Kidney (tissue), 14 donors: ENCODE results near the gene CLCN2. TPM values are rescaled to one million over a fixed set of nuclear protein-coding genes. Genes with fewer than 3 reads are reported as not detected.

Experiments
- DNase-seq, 5 donors: peaks; one replicate each; pipeline ENCODE4 v3.0.0-alpha.2; 2013 to 2020
- FAIRE-seq: peaks from 2 replicates; lab custom pipeline; 2012; peaks lifted over from hg19 to GRCh38; lab: Jason Lieb, UNC
- H3K27ac ChIP-seq, 2 donors: one replicate each; pipeline ENCODE4 v1.7.0; 2013; ENCODE audit warnings: low read depth in 2 of 2, low read length in 2 of 2, inconsistent platforms in 1 of 2
- H3K27me3 ChIP-seq: one replicate; pipeline ENCODE4 v1.7.1; 2013; ENCODE audit warnings: low read length, inconsistent platforms; ENCODE audit not compliant: control insufficient read depth, insufficient read depth
- H3K36me3 ChIP-seq, 3 donors: one replicate each; pipeline versions ENCODE4 v1.7.0 to v1.7.1; 2013; ENCODE audit warnings: low read length in 3 of 3, control low read depth in 1 of 3, inconsistent platforms in 1 of 3; ENCODE audit not compliant: insufficient read depth in 3 of 3, control insufficient read depth in 2 of 3
- H3K4me1 ChIP-seq, 3 donors: one replicate each; pipeline versions ENCODE4 v1.7.0 to v1.7.1; 2013; ENCODE audit warnings: low read length in 3 of 3, inconsistent platforms in 1 of 3, low read depth in 1 of 3; ENCODE audit not compliant: control insufficient read depth in 2 of 3, insufficient read depth in 2 of 3
- H3K4me3 ChIP-seq, 3 donors: one replicate each; pipeline versions ENCODE4 v1.7.0 to v1.8.1; 2013; ENCODE audit warnings: low read length in 3 of 3, control low read depth in 1 of 3, inconsistent platforms in 1 of 3
- H3K9ac ChIP-seq, 3 donors: one replicate each; pipeline versions ENCODE4 v1.7.0 to v1.7.1; 2013; ENCODE audit warnings: low read length in 3 of 3, control low read depth in 1 of 3, inconsistent platforms in 1 of 3
- H3K9me3 ChIP-seq, 3 donors: one replicate each; pipeline versions ENCODE4 v1.7.0 to v1.7.1; 2013; ENCODE audit warnings: low read length in 3 of 3, control low read depth in 1 of 3, inconsistent platforms in 1 of 3; ENCODE audit not compliant: control insufficient read depth in 2 of 3, insufficient read depth in 1 of 3
- CTCF ChIP-seq: IDR thresholded peaks from 3 replicates; pipeline ENCODE4 v1.5.1; 2012; ENCODE audit warnings: mild to moderate bottlenecking, moderate library complexity, borderline replicate concordance; ENCODE audit not compliant: insufficient read depth; ENCODE audit errors: extremely low read depth
- intact Hi-C: fragments of 100-400 bp; cut with DNase I; formaldehyde crosslinking; loops from one replicate; pipeline ENCODE4 v1.11.1; 2022
- polyA plus RNA-seq: library from polyadenylated mRNA; stranded (reverse); fragments of 350-450 nt; fragmentation: Illumina TruSeq; extraction: RNeasy Lipid Tissue Mini Kit (QIAGEN cat#74804); gene quantifications from one replicate; pipeline ENCODE4 v1.2.3, GENCODE V29; 2014; ENCODE audit warnings: low read depth, low replicate concordance; ENCODE audit not compliant: insufficient read depth
- total RNA-seq: library from RNA; stranded (reverse); fragmentation: NEBNext Ultra II Directional; extraction: Animal tissue kit (Norgen Biotek cat#: 25700); gene quantifications from one replicate; pipeline ENCODE4 v1.2.1, GENCODE V29; 2021
- donor health status: control.
- donor health status: control.
- donor health status: control.
- donor health status: control.
- donor health status: control.
- donor health status: DM: yes; HTN: yes; CAD: no.
- donor health status: Normal renal cell carcinoma (clear cell type).

CLCN2 gene
- total and polyA plus RNA-seq, 2 donors from 2014 or later = 6.4 to 10.4 TPM

GRCh38 chr3:184377882-184378445 lies 16.6 kb upstream of the CLCN2 start, which contains the start of gene THPO:
THPO (minus strand) TSS chr3:184378207; CDS start chr3:184376259, 1,948 bp downstream.
- DNase-seq = peak in 4 of 5 donors; percentile 31 to 92 (median 58)
- peak within 1 kb of the TSS in 2 of 3 donors; percentile 25 to 48 for H3K4me3 ChIP-seq
- peaks cover 2 to 24% (median 4%) of the 10 kb centered on the region in 3 donors for H3K4me1 ChIP-seq
- H3K27me3 ChIP-seq = peaks cover 4% of the 10 kb centered on the region
- H3K9ac ChIP-seq = peak within 1 kb of the TSS in 1 of 3 donors; percentile 51
- TF ChIP-seq CTCF = no peak
- H3K36me3 ChIP-seq = no peaks in the 10 kb centered on the region
- no peaks in the 10 kb centered on the region for H3K9me3 ChIP-seq
- FAIRE-seq = no peak
- intact Hi-C loops = loop anchor here (10.0 kb wide), 1 partner anchor 167 kb away; no protein-coding TSS in a partner anchor
- H3K27ac ChIP-seq = peak within 1 kb of the TSS; percentile 65 to 86

GRCh38 chr3:184377374-184377773 lies 16.0 kb upstream of the CLCN2 start:
- no peak for DNase-seq
- peak overlapping the region in 2 of 3 donors; percentile 9 to 48 for H3K4me3 ChIP-seq
- H3K9ac ChIP-seq = no peak overlapping the region
- no peaks in the 10 kb centered on the region for H3K36me3 ChIP-seq
- H3K4me1 ChIP-seq = peaks cover 2 to 24% (median 4%) of the 10 kb centered on the region in 3 donors
- peak overlapping the region in 1 of 2 donors; percentile 75 for H3K27ac ChIP-seq
- no peaks in the 10 kb centered on the region for H3K9me3 ChIP-seq
- peaks cover 4% of the 10 kb centered on the region for H3K27me3 ChIP-seq
- intact Hi-C loops = loop anchor here (10.0 kb wide), 1 partner anchor 167 kb away; no protein-coding TSS in a partner anchor
- no peak for FAIRE-seq
- TF ChIP-seq CTCF = no peak

- H3K36me3 ChIP-seq = no peaks in the 10 kb centered on the region
- intact Hi-C loops = loop anchor here (10.0 kb wide), 1 partner anchor 169 kb away; no protein-coding TSS in a partner anchor
- H3K27me3 ChIP-seq = peaks cover 2% of the 10 kb centered on the region
- no peak for TF ChIP-seq CTCF
- H3K9me3 ChIP-seq = no peaks in the 10 kb centered on the region
- H3K9ac ChIP-seq = no peak overlapping the region
- no peak for DNase-seq
- no peak for FAIRE-seq
- no peak overlapping the region for H3K27ac ChIP-seq
- H3K4me3 ChIP-seq = no peak overlapping the region
- peaks cover 2 to 22% (median 4%) of the 10 kb centered on the region in 3 donors for H3K4me1 ChIP-seq
Measured at GRCh38 chr3:184375747-184376461, 14.5 kb upstream of the CLCN2 start.
